ENCODE results near the gene ERC2.

- TF ChIP-seq POLR2A (IDR thresholded peaks at IDR 0.05): no peak
- no peak for TF ChIP-seq CTCF (IDR thresholded peaks at IDR 0.05)
Measured at GRCh38 chr3:55549177-55549576, 919.1 kb downstream of the ERC2 start.

Data from heart left ventricle (tissue), 13 donors.